Endothelial cell of umbilical vein (primary cell): ENCODE measurements around the gene AKAP12.

Experiments used
- JUN ChIP-seq: IDR thresholded peaks from 2 replicates; pipeline ENCODE4 v1.6.1; 2011; ENCODE audit warnings: borderline replicate concordance, low read depth; ENCODE audit not compliant: insufficient read length, insufficient read depth
- POLR2A ChIP-seq: IDR thresholded peaks from 2 replicates; pipeline ENCODE4 v1.6.1; 2012; ENCODE audit warnings: low read depth, mild to moderate bottlenecking, control low read depth, low read length
- TF ChIP-seq, protein P1 (sequence below), 2 donors: IDR thresholded peaks; 1 replicate in 1 of 2; 2 replicates in 1 of 2; pipeline ENCODE4 v1.5.1; 2011; ENCODE audit warnings: low read length in 2 of 2, mild to moderate bottlenecking in 2 of 2, moderate library complexity in 2 of 2, control low read depth in 1 of 2, inconsistent platforms in 1 of 2, low read depth in 1 of 2; ENCODE audit not compliant: insufficient read depth in 1 of 2; ENCODE audit errors: extremely low read depth in 1 of 2

DNA sequence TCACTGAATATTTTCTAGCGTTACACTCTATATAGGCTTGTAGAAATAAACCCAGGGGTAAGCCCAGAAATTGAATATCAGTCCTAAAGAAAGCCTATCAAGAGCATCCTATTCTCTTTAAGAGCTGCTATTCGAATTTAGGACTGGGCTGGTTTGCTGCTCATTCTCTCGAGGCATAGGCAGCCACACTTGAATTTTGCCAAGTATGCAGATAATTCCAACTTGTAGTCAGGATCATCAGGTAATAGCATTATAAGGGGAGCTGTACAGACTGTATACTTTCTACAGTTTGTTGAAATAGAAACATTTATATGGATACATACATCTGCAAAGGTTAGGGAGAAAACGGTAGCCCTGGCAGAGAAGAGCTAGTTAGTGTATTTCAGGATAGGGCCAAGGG, 153.6 kb downstream of the AKAP12 start:
- TF ChIP-seq, protein P1, sequence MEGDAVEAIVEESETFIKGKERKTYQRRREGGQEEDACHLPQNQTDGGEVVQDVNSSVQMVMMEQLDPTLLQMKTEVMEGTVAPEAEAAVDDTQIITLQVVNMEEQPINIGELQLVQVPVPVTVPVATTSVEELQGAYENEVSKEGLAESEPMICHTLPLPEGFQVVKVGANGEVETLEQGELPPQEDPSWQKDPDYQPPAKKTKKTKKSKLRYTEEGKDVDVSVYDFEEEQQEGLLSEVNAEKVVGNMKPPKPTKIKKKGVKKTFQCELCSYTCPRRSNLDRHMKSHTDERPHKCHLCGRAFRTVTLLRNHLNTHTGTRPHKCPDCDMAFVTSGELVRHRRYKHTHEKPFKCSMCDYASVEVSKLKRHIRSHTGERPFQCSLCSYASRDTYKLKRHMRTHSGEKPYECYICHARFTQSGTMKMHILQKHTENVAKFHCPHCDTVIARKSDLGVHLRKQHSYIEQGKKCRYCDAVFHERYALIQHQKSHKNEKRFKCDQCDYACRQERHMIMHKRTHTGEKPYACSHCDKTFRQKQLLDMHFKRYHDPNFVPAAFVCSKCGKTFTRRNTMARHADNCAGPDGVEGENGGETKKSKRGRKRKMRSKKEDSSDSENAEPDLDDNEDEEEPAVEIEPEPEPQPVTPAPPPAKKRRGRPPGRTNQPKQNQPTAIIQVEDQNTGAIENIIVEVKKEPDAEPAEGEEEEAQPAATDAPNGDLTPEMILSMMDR (IDR thresholded peaks at IDR 0.05; ENCODE audit: extremely low read depth in 1 of 2, insufficient read depth in 1 of 2, low read depth in 1 of 2, low read length in 2 of 2), result no peak
- no peak for TF ChIP-seq JUN
- TF ChIP-seq POLR2A, result no peak
